OCI-LY7 (cell line): ENCODE results near the gene HSBP1. TPM values are rescaled to one million over a fixed set of nuclear protein-coding genes. Genes with fewer than 3 reads are reported as not detected.

Experiments used
- BruUV-seq: library from RNA; stranded (reverse); fragments of 400-500 nt; replicated peaks from 2 replicates; lab custom pipeline; 2021; lab: Mats Ljungman, UMichigan
- CTCF ChIA-PET: fragments of 300-600 bp; sonication (Branson Sonifier 250); formaldehyde crosslinking; loops from one replicate; lab custom pipeline; 2022; ENCODE audit warnings: antibody characterized with exemption; ENCODE audit not compliant: unreplicated experiment; lab: Charles Lee
- POLR2A ChIA-PET: fragments of 300-600 bp; sonication (Branson Sonifier 250); formaldehyde crosslinking; loops from one replicate; lab custom pipeline; 2022; ENCODE audit warnings: antibody characterized with exemption; lab: Charles Lee
- DNase-seq: peaks from one replicate; pipeline ENCODE4 v3.0.0-alpha.2; 2015; ENCODE audit warnings: low spot score
- H2AFZ ChIP-seq: fragments of 200-600 bp; sonication (generic), shearing (Covaris generic); 2 replicates; pipeline ENCODE4 v1.6.1; 2014; ENCODE audit warnings: mild to moderate bottlenecking, antibody characterized with exemption, low read length, moderate library complexity
- H3K27ac ChIP-seq: fragments of 200-600 bp; sonication (generic); 2 replicates; pipeline ENCODE4 v1.5.1; 2014; ENCODE audit warnings: mixed run types, low read depth, mild to moderate bottlenecking, moderate library complexity, low read length, inconsistent platforms; ENCODE audit not compliant: poor library complexity, severe bottlenecking
- H3K36me3 ChIP-seq: fragments of 200-600 bp; sonication (generic); 2 replicates; pipeline ENCODE4 v1.6.1; 2014; ENCODE audit warnings: mild to moderate bottlenecking, antibody characterized with exemption, low read length, moderate library complexity, mixed read lengths; ENCODE audit not compliant: insufficient read depth
- H3K4me1 ChIP-seq: fragments of 200-600 bp; sonication (generic); 2 replicates; pipeline ENCODE4 v1.5.1; 2014; ENCODE audit warnings: mild to moderate bottlenecking, low read length; ENCODE audit not compliant: insufficient read depth, poor library complexity, severe bottlenecking
- H3K4me2 ChIP-seq: fragments of 200-600 bp; sonication (generic); 2 replicates; pipeline ENCODE4 v1.6.1; 2014; ENCODE audit warnings: mild to moderate bottlenecking, low read length
- H3K4me3 ChIP-seq: fragments of 200-600 bp; sonication (generic); 2 replicates; pipeline ENCODE4 v1.5.1; 2014; ENCODE audit warnings: mild to moderate bottlenecking, low read depth, low read length; ENCODE audit not compliant: poor library complexity, severe bottlenecking
- H3K79me2 ChIP-seq: fragments of 200-600 bp; sonication (generic); 2 replicates; pipeline ENCODE4 v1.6.1; 2016; ENCODE audit warnings: low read depth, mild to moderate bottlenecking, low read length, moderate library complexity, mixed read lengths; ENCODE audit not compliant: insufficient read depth
- H3K9me2 ChIP-seq: fragments of 200-600 bp; sonication (generic); 2 replicates; pipeline ENCODE4 v1.6.1; 2016; ENCODE audit warnings: mild to moderate bottlenecking, low read length, mixed read lengths; ENCODE audit not compliant: insufficient read depth
- H3K9me3 ChIP-seq: fragments of 200-600 bp; sonication (generic); 2 replicates; pipeline ENCODE4 v1.6.1; 2014; ENCODE audit warnings: mild to moderate bottlenecking, mixed run types, low read length, mixed read lengths
- H4K20me1 ChIP-seq: fragments of 200-600 bp; sonication (generic); 2 replicates; pipeline ENCODE4 v1.6.1; 2014; ENCODE audit warnings: mild to moderate bottlenecking, antibody characterized with exemption, low read length, moderate library complexity, mixed read lengths; ENCODE audit not compliant: insufficient read depth
- EZH2phosphoT487 ChIP-seq: fragments of 200-600 bp; sonication (generic); IDR thresholded peaks from 2 replicates; pipeline ENCODE4 v1.6.1; 2018; ENCODE audit warnings: low read depth, borderline replicate concordance, mild to moderate bottlenecking, mixed run types, antibody characterized with exemption, low read length, moderate library complexity, mixed read lengths
- intact Hi-C: fragments of 100-400 bp; cut with micrococcal nuclease; formaldehyde crosslinking; loops from one replicate; pipeline ENCODE4 v1.10.0; 2022; ENCODE audit not compliant: unreplicated experiment
- total RNA-seq, 2 experiments: library from RNA; depleted of rRNA in 1 of 2; stranded (reverse); fragments of >200 nt in 1 of 2; shearing (Covaris generic) in 1 of 2; gene quantifications; 2 replicates each; pipeline ENCODE4 v1.2.3, GENCODE V29; 2014 to 2022
- TF ChIP-seq, protein P1 (sequence below): fragments of 200-600 bp; sonication (generic); conservative IDR thresholded peaks from 2 replicates; pipeline ENCODE4 v1.5.1; 2014; ENCODE audit warnings: mild to moderate bottlenecking, antibody characterized with exemption, low read length, moderate library complexity, mixed read lengths

HSBP1 gene
- total RNA-seq, 2 experiments from 2014 or later: 105 to 131 TPM

GRCh38 chr16:83842291-83842690, 34.5 kb downstream of the HSBP1 start:
- CTCF ChIA-PET: no interaction called here
- intact Hi-C loops: no loop called here

DNA sequence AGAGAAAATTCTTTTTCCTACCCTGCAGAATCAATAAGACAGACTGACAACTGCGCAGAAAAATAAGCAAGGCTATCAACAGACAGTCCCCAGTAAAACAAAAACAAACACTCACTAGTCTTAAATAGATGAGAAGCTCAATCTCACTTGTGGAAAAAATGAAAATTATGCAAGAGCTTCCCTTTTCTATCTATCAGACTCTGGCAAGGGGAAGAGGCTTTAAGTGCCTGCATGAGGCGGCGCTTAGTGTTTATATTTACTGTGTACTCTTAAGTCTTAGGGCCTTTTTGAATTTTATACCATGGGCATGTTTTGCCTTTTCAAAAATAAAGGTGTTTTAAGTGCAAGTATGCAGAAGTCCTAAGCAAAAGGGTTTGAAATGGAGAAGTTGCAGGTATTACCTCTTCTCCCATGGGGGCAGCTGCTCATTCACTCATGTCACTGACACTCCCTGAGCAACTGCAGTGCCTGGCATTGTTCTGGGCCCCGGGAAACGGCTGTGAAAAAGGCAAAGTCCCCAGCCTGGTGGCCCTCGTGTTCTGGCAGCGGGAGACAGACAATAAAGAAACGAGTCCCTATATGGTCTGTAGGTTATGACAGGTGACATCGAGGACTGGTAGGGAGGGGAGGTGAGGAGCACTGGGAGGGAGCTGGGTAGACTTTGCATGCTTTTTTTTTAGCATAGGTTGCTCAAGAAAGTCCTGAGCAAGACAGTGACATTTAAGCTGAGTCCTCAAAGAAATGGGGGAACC, 35.2 kb downstream of the HSBP1 start:
- H2AFZ ChIP-seq: peak overlapping the region; percentile 59
- H3K4me3 ChIP-seq: peak overlapping the region; percentile 19
- TF ChIP-seq, protein P1, sequence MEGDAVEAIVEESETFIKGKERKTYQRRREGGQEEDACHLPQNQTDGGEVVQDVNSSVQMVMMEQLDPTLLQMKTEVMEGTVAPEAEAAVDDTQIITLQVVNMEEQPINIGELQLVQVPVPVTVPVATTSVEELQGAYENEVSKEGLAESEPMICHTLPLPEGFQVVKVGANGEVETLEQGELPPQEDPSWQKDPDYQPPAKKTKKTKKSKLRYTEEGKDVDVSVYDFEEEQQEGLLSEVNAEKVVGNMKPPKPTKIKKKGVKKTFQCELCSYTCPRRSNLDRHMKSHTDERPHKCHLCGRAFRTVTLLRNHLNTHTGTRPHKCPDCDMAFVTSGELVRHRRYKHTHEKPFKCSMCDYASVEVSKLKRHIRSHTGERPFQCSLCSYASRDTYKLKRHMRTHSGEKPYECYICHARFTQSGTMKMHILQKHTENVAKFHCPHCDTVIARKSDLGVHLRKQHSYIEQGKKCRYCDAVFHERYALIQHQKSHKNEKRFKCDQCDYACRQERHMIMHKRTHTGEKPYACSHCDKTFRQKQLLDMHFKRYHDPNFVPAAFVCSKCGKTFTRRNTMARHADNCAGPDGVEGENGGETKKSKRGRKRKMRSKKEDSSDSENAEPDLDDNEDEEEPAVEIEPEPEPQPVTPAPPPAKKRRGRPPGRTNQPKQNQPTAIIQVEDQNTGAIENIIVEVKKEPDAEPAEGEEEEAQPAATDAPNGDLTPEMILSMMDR: no peak
- TF ChIP-seq EZH2phosphoT487: no peak
- no peaks in the 10 kb centered on the region for H4K20me1 ChIP-seq
- ChIA-PET POLR2A (interaction anchor here (1.0 to 1.5 kb wide), 2 partner anchors 17 to 37 kb away, joined by 3 to 4 read pairs; no protein-coding TSS in a partner anchor), CTCF (no interaction called here)
- H3K4me2 ChIP-seq: peak overlapping the region; percentile 50
- peak overlapping the region; percentile 59 for H3K27ac ChIP-seq
- peak; percentile 83 for DNase-seq
- intact Hi-C loops: no loop called here
- no TSS peak for BruUV-seq
- no peaks in the 10 kb centered on the region for H3K79me2 ChIP-seq
- H3K4me1 ChIP-seq: peaks cover 32% of the 10 kb centered on the region
- H3K9me2 ChIP-seq: no peaks in the 10 kb centered on the region
- H3K9me3 ChIP-seq: no peaks in the 10 kb centered on the region
- H3K36me3 ChIP-seq: no peaks in the 10 kb centered on the region

More at GRCh38 chr16:83842291-83842690, 34.5 kb downstream of the HSBP1 start:
- Histone ChIP-seq H3K4me3 (peak overlapping the region; percentile 19), H3K36me3 (no peaks in the 10 kb centered on the region), H3K27ac (peak overlapping the region; percentile 59), H2AFZ (peak overlapping the region; percentile 59; the same call in 1 of the 2 replicates), H3K9me3 (no peaks in the 10 kb centered on the region), H4K20me1 (no peaks in the 10 kb centered on the region), H3K4me1 (peaks cover 32% of the 10 kb centered on the region), H3K79me2 (no peaks in the 10 kb centered on the region), H3K9me2 (no peaks in the 10 kb centered on the region), H3K4me2 (peak overlapping the region; percentile 50)
- no TSS peak for BruUV-seq
- TF ChIP-seq, protein P1: no peak
- TF ChIP-seq EZH2phosphoT487: no peak
- DNase-seq: no peak
- POLR2A ChIA-PET: interaction anchor here (1.0 kb wide), 1 partner anchor 18 kb away, joined by 3 read pairs; no protein-coding TSS in a partner anchor

DNA sequence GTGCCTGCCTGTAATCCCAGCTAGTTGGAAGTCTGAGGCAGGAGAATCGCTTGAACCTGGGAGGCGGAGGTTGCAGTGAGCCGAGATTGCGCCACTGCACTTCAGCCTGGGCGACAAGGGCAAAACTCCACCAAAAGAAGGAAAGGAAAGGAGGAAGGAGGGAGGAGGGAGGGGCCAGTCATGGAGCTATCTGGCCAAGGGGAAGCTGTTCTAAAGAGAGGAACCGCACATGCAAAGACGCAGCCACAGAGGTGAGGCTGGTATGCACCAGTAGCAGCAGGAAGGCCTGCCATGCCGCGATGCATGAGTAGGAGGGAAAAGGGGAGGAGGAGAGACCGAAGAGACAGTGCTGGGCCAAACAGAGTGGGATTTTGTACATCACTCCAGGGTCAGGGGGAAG, 35.9 kb downstream of the HSBP1 start:
- no TSS peak for BruUV-seq
- intact Hi-C loops: no loop called here
- Histone ChIP-seq H3K9me2 (no peaks in the 10 kb centered on the region), H3K4me2 (peak overlapping the region; percentile 50), H3K9me3 (no peaks in the 10 kb centered on the region), H3K79me2 (no peaks in the 10 kb centered on the region), H4K20me1 (no peaks in the 10 kb centered on the region), H2AFZ (peak overlapping the region; percentile 59), H3K4me3 (peak overlapping the region; percentile 7), H3K4me1 (peaks cover 32% of the 10 kb centered on the region), H3K36me3 (no peaks in the 10 kb centered on the region), H3K27ac (peak overlapping the region; percentile 59)
- TF ChIP-seq EZH2phosphoT487: no peak
- TF ChIP-seq, protein P1: no peak
- DNase-seq: peak; percentile 29
- POLR2A ChIA-PET: interaction anchor here (0.5 to 1.5 kb wide), 2 partner anchors 37 to 1892 kb away, joined by 3 to 4 read pairs; no protein-coding TSS in a partner anchor
- CTCF ChIA-PET: no interaction called here
